ENCODE data around the gene SLC10A3.
A peak's percentile ranks its signal among the peaks of the same experiment; 100 is the strongest.

The SLC10A3 gene

GRCh38 chrX:154490414-154491083 lies at the start of gene SLC10A3:
TSS of gene SLC10A3 (minus strand) at chrX:154490629. CDS start at chrX:154488940, 1,689 bp downstream.
- DNase-seq: peak; percentile 88

GRCh38 chrX:154539077-154539476 lies 48.6 kb upstream of the SLC10A3 start:
- DNase-seq: no peak

- DNase-seq: no peak
Measured at GRCh38 chrX:154535892-154536291, 45.5 kb upstream of the SLC10A3 start.

- DNase-seq: peak; percentile 30
Measured at GRCh38 chrX:154534526-154535322, 44.3 kb upstream of the SLC10A3 start.

GRCh38 chrX:154532690-154533089 lies 42.3 kb upstream of the SLC10A3 start:
- DNase-seq: no peak

- DNase-seq: no peak
Measured at GRCh38 chrX:154531626-154532025, 41.2 kb upstream of the SLC10A3 start.

- DNase-seq: no peak
Measured at GRCh38 chrX:154530286-154530685, 39.9 kb upstream of the SLC10A3 start.

- DNase-seq: no peak
Measured at GRCh38 chrX:154529206-154529612, 38.8 kb upstream of the SLC10A3 start.

GRCh38 chrX:154526901-154527675 lies 36.7 kb upstream of the SLC10A3 start:
- peak; percentile 62 for DNase-seq

GRCh38 chrX:154525606-154526490 lies 35.4 kb upstream of the SLC10A3 start:
- DNase-seq: no peak

GRCh38 chrX:154519389-154519788 lies 29.0 kb upstream of the SLC10A3 start:
- DNase-seq: no peak

GRCh38 chrX:154517101-154517781 lies 26.8 kb upstream of the SLC10A3 start:
- no peak for DNase-seq

GRCh38 chrX:154516656-154517100 lies 26.2 kb upstream of the SLC10A3 start:
- DNase-seq: no peak

GRCh38 chrX:154515966-154516655 lies 25.7 kb upstream of the SLC10A3 start, which contains the start of gene FAM3A:
TSS of gene FAM3A (minus strand) at chrX:154516232. CDS start at chrX:154515772, 460 bp downstream.
- peak; percentile 89 for DNase-seq

- no peak for DNase-seq
Measured at GRCh38 chrX:154515090-154515965, 24.9 kb upstream of the SLC10A3 start.

GRCh38 chrX:154513716-154514115 lies 23.3 kb upstream of the SLC10A3 start:
- no peak for DNase-seq

GRCh38 chrX:154512879-154513553 lies 22.6 kb upstream of the SLC10A3 start:
- DNase-seq: no peak

GRCh38 chrX:154511761-154512160 lies 21.3 kb upstream of the SLC10A3 start:
- no peak for DNase-seq

GRCh38 chrX:154509455-154509854 lies 19.0 kb upstream of the SLC10A3 start:
- no peak for DNase-seq
